ENCODE results near the gene POP4. TPM values are rescaled to one million over a fixed set of nuclear protein-coding genes. Genes with fewer than 3 reads are reported as not detected.

Gene POP4
- total and polyA plus RNA-seq, 2 of the 4 experiments (the other 2 are of a cell fraction), result 65.1 to 87.2 TPM

DNA sequence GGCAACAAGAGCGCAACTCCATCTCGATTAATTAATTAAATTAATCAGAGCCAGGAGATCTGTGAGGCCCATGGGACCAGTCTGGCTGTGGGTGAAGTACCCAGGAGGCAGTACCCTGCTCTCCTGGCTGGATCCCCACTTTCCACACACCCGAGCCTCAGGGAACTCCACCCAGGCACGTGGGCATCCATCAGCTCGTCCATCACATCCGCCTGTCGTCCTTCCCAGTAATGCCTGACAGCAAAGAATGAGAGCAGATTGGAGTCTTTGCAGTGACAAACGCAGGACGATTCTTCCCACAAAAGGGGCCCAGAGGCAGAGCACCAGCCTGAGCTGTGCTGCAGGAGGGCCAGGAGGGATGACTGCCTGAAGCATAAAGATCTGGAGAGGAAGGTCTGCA, 44.5 kb upstream of the POP4 start:
- no peak overlapping the region for H2AK9ac ChIP-seq (replicated peaks; ENCODE audit: low read depth, low read length, poor library complexity)
- H2BK5ac ChIP-seq (ENCODE audit: low read depth, low read length, poor library complexity, severe bottlenecking), result no peak overlapping the region
- ChIA-PET POLR2A (ENCODE audit: unreplicated experiment) (no interaction called here), CTCF (no interaction called here)
- no peaks in the 10 kb centered on the region for H3K4me1 ChIP-seq (ENCODE audit: control insufficient read depth, insufficient read depth, low read length)
- no peak overlapping the region for H4K5ac ChIP-seq (ENCODE audit: low read depth, low read length)
- H2AK5ac ChIP-seq (ENCODE audit: low read depth, low read length), result no peak overlapping the region
- H3K4me2 ChIP-seq (ENCODE audit: low read depth, low read length), result no peak overlapping the region
- no peak overlapping the region for H3K18ac ChIP-seq (ENCODE audit: low read depth, low read length)
- H3K9me3 ChIP-seq (ENCODE audit: control insufficient read depth, insufficient read depth, low read length), result 0 out of 2 replicates have a peak, but pooled peaks cover 1% of the 10 kb centered on the region
- no peak overlapping the region for H3K27ac ChIP-seq (ENCODE audit: insufficient read depth, low read length)
- in situ Hi-C loops (cut with MboI; ENCODE audit: low sequenced_read_pairs), result no loop called here
- H3K79me1 ChIP-seq (ENCODE audit: low read depth in 1 of 2, low read length in 2 of 2), result no peaks in the 10 kb centered on the region
- no peak overlapping the region for H3K56ac ChIP-seq (ENCODE audit: extremely low read depth, insufficient read depth, low read length)
- no peak overlapping the region for H3K14ac ChIP-seq (replicated peaks; ENCODE audit: low read depth, low read length)
- no peak overlapping the region for H4K91ac ChIP-seq (ENCODE audit: insufficient read depth, low read depth, low read length)
- ATAC-seq (ENCODE audit: low read depth) (no peak), DNase-seq (no peak)
- H3K9ac ChIP-seq (ENCODE audit: low read depth, low read length), result no peak overlapping the region
- no peak overlapping the region for H2BK120ac ChIP-seq (ENCODE audit: low read depth, low read length)
- BruUV-seq (replicated peaks), result no TSS peak
- no peak for TF ChIP-seq RFX5 (IDR thresholded peaks at IDR 0.05; ENCODE audit: low read depth, low read length)
- no peak for TF ChIP-seq CEBPB (IDR thresholded peaks at IDR 0.05; ENCODE audit: low read depth, low read length)
- no peak for TF ChIP-seq MAFK (IDR thresholded peaks at IDR 0.05; ENCODE audit: low read depth, low read length)
- no peak for TF ChIP-seq SMC3 (IDR thresholded peaks at IDR 0.05; ENCODE audit: low read depth, low read length)
- TF ChIP-seq CHD1 (IDR thresholded peaks at IDR 0.05; ENCODE audit: low read depth, low read length), result no peak
- TF ChIP-seq, protein P1, sequence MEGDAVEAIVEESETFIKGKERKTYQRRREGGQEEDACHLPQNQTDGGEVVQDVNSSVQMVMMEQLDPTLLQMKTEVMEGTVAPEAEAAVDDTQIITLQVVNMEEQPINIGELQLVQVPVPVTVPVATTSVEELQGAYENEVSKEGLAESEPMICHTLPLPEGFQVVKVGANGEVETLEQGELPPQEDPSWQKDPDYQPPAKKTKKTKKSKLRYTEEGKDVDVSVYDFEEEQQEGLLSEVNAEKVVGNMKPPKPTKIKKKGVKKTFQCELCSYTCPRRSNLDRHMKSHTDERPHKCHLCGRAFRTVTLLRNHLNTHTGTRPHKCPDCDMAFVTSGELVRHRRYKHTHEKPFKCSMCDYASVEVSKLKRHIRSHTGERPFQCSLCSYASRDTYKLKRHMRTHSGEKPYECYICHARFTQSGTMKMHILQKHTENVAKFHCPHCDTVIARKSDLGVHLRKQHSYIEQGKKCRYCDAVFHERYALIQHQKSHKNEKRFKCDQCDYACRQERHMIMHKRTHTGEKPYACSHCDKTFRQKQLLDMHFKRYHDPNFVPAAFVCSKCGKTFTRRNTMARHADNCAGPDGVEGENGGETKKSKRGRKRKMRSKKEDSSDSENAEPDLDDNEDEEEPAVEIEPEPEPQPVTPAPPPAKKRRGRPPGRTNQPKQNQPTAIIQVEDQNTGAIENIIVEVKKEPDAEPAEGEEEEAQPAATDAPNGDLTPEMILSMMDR (conservative IDR thresholded peaks at IDR 0.05; ENCODE audit: low read depth, low read length), result no peak
- TF ChIP-seq MXI1 (IDR thresholded peaks at IDR 0.05; ENCODE audit: borderline replicate concordance, low read depth, low read length), result no peak
- TF ChIP-seq RAD21 (IDR thresholded peaks at IDR 0.05; ENCODE audit: low read length), result no peak
- no peak for TF ChIP-seq MAZ (IDR thresholded peaks at IDR 0.05; ENCODE audit: borderline replicate concordance, low read depth, low read length)
- TF ChIP-seq RCOR1 (IDR thresholded peaks at IDR 0.05; ENCODE audit: insufficient replicate concordance, low read length), result no peak
- TF ChIP-seq FOS (IDR thresholded peaks at IDR 0.05; ENCODE audit: low read depth, low read length), result no peak
- no peak for TF ChIP-seq BHLHE40 (IDR thresholded peaks at IDR 0.05; ENCODE audit: low read depth, low read length)
- no peak overlapping the region for H3K23ac ChIP-seq (ENCODE audit: low read depth, low read length)
- intact Hi-C loops (cut with micrococcal nuclease), result no loop called here
- H3K4me3 ChIP-seq (ENCODE audit: insufficient read depth, low read depth, low read length), result no peak overlapping the region
- 80% methylated on average over 2 of the region's 9 CpGs; no CpG with 5 or more reads in 1 of the 2 experiments for WGBS, 2 experiments (ENCODE audit: extremely low coverage in 2 of 2, insufficient read length in 1 of 2)
- H3K9me1 ChIP-seq (ENCODE audit: insufficient read depth, low read length), result no peaks in the 10 kb centered on the region
- H3K4ac ChIP-seq (ENCODE audit: low read depth, low read length), result no peak overlapping the region
- dilution Hi-C loops (cut with HindIII; ENCODE audit: low sequenced_read_pairs, unreplicated experiment), result no loop called here
- H2BK20ac ChIP-seq (ENCODE audit: low read depth, low read length), result no peak overlapping the region
- no peak overlapping the region for H2BK15ac ChIP-seq (ENCODE audit: low read depth, low read length)
- H2AFZ ChIP-seq (replicated peaks; ENCODE audit: low read length, poor library complexity), result no peak overlapping the region
- H4K20me1 ChIP-seq (ENCODE audit: insufficient read depth, low read length), result no peaks in the 10 kb centered on the region
- H4K8ac ChIP-seq (ENCODE audit: low read depth in 2 of 2, low read length in 2 of 2), result no peak overlapping the region
- no peaks in the 10 kb centered on the region for H3K27me3 ChIP-seq (ENCODE audit: control insufficient read depth, insufficient read depth, low read length)
- H3K36me3 ChIP-seq (ENCODE audit: control insufficient read depth, insufficient read depth, low read length), result no peaks in the 10 kb centered on the region
